ENCODE data around the gene RPS15. TPM values are rescaled to one million over a fixed set of nuclear protein-coding genes. Genes with fewer than 3 reads are reported as not detected.

The RPS15 gene
- total and polyA plus RNA-seq, 4 donors, result 296 to 954 (median 414) TPM

GRCh38 chr19:1416014-1416841, 22.0 kb upstream of the RPS15 start:
- Histone ChIP-seq H3K27ac (ENCODE audit: low read depth in 1 of 2, low read length in 2 of 2) (peak overlapping the region; percentile 81 to 91), H3K4me3 (ENCODE audit: low read depth in 1 of 3, low read length in 3 of 3) (no peak overlapping the region), H3K9ac (ENCODE audit: low read depth in 1 of 2, low read length in 2 of 2) (peak overlapping the region; percentile 7 to 52), H3K4me1 (ENCODE audit: control insufficient read depth in 4 of 4, insufficient read depth in 4 of 4, low read length in 3 of 4) (peaks cover 36 to 59% (median 50%) of the 10 kb centered on the region in 4 donors), H3K9me3 (ENCODE audit: control insufficient read depth in 4 of 4, low read length in 3 of 4) (no peaks in the 10 kb centered on the region), H3K27me3 (ENCODE audit: control insufficient read depth in 4 of 4, insufficient read depth in 4 of 4, low read length in 3 of 4) (no peaks in the 10 kb centered on the region), H3K36me3 (ENCODE audit: control insufficient read depth in 4 of 4, insufficient read depth in 3 of 4, low read depth in 1 of 4, low read length in 3 of 4) (peaks cover 6 to 18% (median 13%) of the 10 kb centered on the region in 4 donors)
- TF ChIP-seq SP1 (IDR thresholded peaks at IDR 0.05) (no peak), RAD21 (IDR thresholded peaks at IDR 0.05) (no peak), EGR1 (IDR thresholded peaks at IDR 0.05; ENCODE audit: low read depth in 2 of 2) (no peak), CTCF (IDR thresholded peaks at IDR 0.05; ENCODE audit: low read depth, low read length, missing input control) (no peak), HNF4A (conservative IDR thresholded peaks at IDR 0.05) (no peak), FOXA2 (IDR thresholded peaks at IDR 0.05) (no peak), TAF1 (conservative IDR thresholded peaks at IDR 0.05) (no peak), GABPA (IDR thresholded peaks at IDR 0.05 in 1 of 2, conservative IDR thresholded peaks at IDR 0.05 in 1 of 2) (no peak), ZBTB33 (IDR thresholded peaks at IDR 0.05) (no peak), FOXA1 (IDR thresholded peaks at IDR 0.05) (no peak), JUND (IDR thresholded peaks at IDR 0.05) (no peak), HNF4G (IDR thresholded peaks at IDR 0.05) (no peak)
- DNase-seq (ENCODE audit: low spot score), result no peak
- 79% methylated on average over 28 of the region's 28 CpGs for WGBS

GRCh38 chr19:1417145-1417544, 21.1 kb upstream of the RPS15 start:
- H3K36me3 ChIP-seq (ENCODE audit: control insufficient read depth in 4 of 4, insufficient read depth in 3 of 4, low read depth in 1 of 4, low read length in 3 of 4), result peaks cover 11 to 22% (median 16%) of the 10 kb centered on the region in 4 donors
- no peak overlapping the region for H3K4me3 ChIP-seq (ENCODE audit: low read depth in 1 of 3, low read length in 3 of 3)
- H3K9ac ChIP-seq (ENCODE audit: low read depth in 1 of 2, low read length in 2 of 2), result peak overlapping the region in 1 of 2 donors; percentile 1
- TF ChIP-seq CTCF (IDR thresholded peaks at IDR 0.05; ENCODE audit: low read depth, low read length, missing input control) (no peak), GABPA (IDR thresholded peaks at IDR 0.05 in 1 of 2, conservative IDR thresholded peaks at IDR 0.05 in 1 of 2) (no peak), HNF4A (conservative IDR thresholded peaks at IDR 0.05) (peak in 1 of 2 donors; percentile 4), ATF3 (IDR thresholded peaks at IDR 0.05) (no peak), REST (IDR thresholded peaks at IDR 0.05) (no peak)
- H3K4me1 ChIP-seq (ENCODE audit: control insufficient read depth in 4 of 4, insufficient read depth in 4 of 4, low read length in 3 of 4), result peaks cover 30 to 58% (median 47%) of the 10 kb centered on the region in 4 donors
- no peaks in the 10 kb centered on the region for H3K27me3 ChIP-seq (ENCODE audit: control insufficient read depth in 4 of 4, insufficient read depth in 4 of 4, low read length in 3 of 4)
- no peaks in the 10 kb centered on the region for H3K9me3 ChIP-seq (ENCODE audit: control insufficient read depth in 4 of 4, low read length in 3 of 4)
- 77% methylated on average over 21 of the region's 21 CpGs for WGBS
- DNase-seq (ENCODE audit: low spot score), result no peak
- H3K27ac ChIP-seq (ENCODE audit: low read depth in 1 of 2, low read length in 2 of 2), result peak overlapping the region; percentile 81 to 91
